BJ (cell line): ENCODE measurements around the gene DNTTIP2. TPM values are rescaled to one million over a fixed set of nuclear protein-coding genes. Genes with fewer than 3 reads are reported as not detected.
"Not testable (repeated sequence)": the region's sequence is repeated elsewhere in the genome, so short reads cannot be mapped to it uniquely, and the experiment has no call there.

Source experiments
- CTCF ChIA-PET: fragments of 350-600 bp; formaldehyde crosslinking; extraction: SDS; loops from one replicate; lab custom pipeline; 2021; ENCODE audit warnings: antibody characterized with exemption, inconsistent platforms; lab: Yijun Ruan, JAX
- POLR2A ChIA-PET: fragments of 300-600 bp; sonication (Branson Sonifier 250); formaldehyde crosslinking; extraction: SDS; loops from one replicate; lab custom pipeline; 2021; ENCODE audit warnings: antibody characterized with exemption; lab: Charles Lee
- DNase-seq: peaks from one replicate; pipeline ENCODE4 v3.0.0-alpha.2; 2011; ENCODE audit warnings: low read depth
- H3K27me3 ChIP-seq: 2 replicates; pipeline ENCODE4 v1.6.0; 2011; ENCODE audit warnings: low read length; ENCODE audit not compliant: control insufficient read depth, insufficient read depth
- H3K36me3 ChIP-seq: 2 replicates; pipeline ENCODE4 v1.5.1; 2011; ENCODE audit warnings: low read length; ENCODE audit not compliant: control insufficient read depth, insufficient read depth
- H3K4me3 ChIP-seq: 2 replicates; pipeline ENCODE4 v1.5.1; 2011; ENCODE audit warnings: low read depth, mild to moderate bottlenecking, control low read depth, low read length
- polyA plus RNA-seq: library from polyadenylated mRNA; depleted of rRNA; stranded (reverse); fragments of >200 nt; gene quantifications from 2 replicates; pipeline ENCODE4 v1.2.3, GENCODE V29; 2011
- TF ChIP-seq, protein P1 (sequence below): IDR thresholded peaks from 2 replicates; pipeline ENCODE4 v1.5.1; 2011; ENCODE audit warnings: low read depth, mild to moderate bottlenecking, control low read depth, inconsistent platforms, low read length, moderate library complexity; ENCODE audit not compliant: insufficient read depth

The DNTTIP2 gene
- polyA plus RNA-seq, 1 experiment = 10.4 TPM

DNA sequence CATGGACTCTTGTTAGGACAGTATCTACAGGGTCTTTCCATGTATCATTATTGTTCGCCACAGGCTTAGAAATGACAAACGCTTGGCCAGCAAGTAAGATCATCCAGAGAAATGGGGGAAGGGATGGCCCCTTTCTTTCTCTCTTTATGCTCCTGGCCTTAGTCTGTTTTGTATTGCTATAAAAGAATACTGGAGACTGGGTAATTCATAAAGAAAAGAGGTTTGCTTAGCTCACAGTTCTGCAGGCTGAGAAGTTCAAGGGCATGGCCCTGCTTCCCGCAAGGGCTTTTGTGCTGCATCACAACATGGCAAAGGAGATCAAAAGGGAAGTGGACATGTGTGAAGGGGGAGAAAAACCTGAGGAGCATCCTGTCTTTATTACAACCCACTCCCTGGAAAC, 41.0 kb downstream of the DNTTIP2 start:
- TF ChIP-seq, protein P1, sequence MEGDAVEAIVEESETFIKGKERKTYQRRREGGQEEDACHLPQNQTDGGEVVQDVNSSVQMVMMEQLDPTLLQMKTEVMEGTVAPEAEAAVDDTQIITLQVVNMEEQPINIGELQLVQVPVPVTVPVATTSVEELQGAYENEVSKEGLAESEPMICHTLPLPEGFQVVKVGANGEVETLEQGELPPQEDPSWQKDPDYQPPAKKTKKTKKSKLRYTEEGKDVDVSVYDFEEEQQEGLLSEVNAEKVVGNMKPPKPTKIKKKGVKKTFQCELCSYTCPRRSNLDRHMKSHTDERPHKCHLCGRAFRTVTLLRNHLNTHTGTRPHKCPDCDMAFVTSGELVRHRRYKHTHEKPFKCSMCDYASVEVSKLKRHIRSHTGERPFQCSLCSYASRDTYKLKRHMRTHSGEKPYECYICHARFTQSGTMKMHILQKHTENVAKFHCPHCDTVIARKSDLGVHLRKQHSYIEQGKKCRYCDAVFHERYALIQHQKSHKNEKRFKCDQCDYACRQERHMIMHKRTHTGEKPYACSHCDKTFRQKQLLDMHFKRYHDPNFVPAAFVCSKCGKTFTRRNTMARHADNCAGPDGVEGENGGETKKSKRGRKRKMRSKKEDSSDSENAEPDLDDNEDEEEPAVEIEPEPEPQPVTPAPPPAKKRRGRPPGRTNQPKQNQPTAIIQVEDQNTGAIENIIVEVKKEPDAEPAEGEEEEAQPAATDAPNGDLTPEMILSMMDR = no peak
- ChIA-PET CTCF (no interaction called here), POLR2A (no interaction called here)

DNA sequence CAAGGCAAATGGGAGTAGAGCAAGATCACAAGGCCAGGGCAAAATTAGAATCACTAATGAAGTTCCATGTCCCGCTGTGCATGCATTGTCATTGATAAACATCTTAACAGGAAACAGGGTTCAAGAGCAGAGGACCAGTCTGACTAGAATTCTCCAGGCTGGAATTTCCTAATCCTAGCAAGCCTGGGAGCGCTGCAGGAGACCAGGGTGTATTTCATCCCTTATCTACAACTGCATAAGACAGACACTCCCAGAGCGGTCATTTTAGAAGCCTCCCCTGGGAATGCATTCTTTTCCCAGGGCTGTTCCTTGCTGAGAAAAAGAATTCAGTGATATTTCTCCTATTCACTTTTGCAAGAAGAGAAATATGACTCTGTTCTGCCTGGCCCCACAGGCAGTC, 45.7 kb downstream of the DNTTIP2 start:
- POLR2A ChIA-PET, H3K4me3 ChIP-seq, DNase-seq, CTCF ChIA-PET, H3K27me3 ChIP-seq, H3K36me3 ChIP-seq: not testable (repeated sequence)

More for the DNA sequence above, 41.0 kb downstream of the DNTTIP2 start:
- Histone ChIP-seq H3K27me3 (no peaks in the 10 kb centered on the region), H3K36me3 (no peaks in the 10 kb centered on the region), H3K4me3 (no peak overlapping the region)
- no peak for DNase-seq

DNA sequence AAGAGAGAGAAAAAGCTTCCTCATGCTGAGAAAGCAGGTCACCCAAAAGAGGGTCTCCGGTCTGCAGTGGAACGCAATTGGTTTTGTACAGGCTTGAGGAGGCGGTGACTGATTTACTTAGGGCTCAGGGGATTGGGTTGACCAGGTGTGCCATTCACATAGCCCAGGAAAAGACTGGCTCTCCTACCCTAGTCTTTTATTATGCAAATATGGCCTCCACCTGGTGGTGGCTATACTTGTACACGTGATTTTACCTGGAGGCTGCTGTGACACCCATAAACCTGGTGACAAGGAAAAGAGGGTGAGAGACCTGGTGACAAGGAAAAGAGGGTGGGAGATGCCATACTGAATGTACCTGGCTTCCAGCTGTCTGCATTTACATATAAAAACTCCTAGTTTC, 49.9 kb downstream of the DNTTIP2 start:
- no peak for DNase-seq
- H3K36me3 ChIP-seq = no peaks in the 10 kb centered on the region
- CTCF ChIA-PET = interaction anchor here (0.6 to 5.7 kb wide), 4 partner anchors 15 to 790 kb away, joined by 3 to 37 read pairs (median 4); no protein-coding TSS in a partner anchor
- H3K4me3 ChIP-seq = no peak overlapping the region
- TF ChIP-seq, protein P1 = no peak
- POLR2A ChIA-PET = no interaction called here
- no peaks in the 10 kb centered on the region for H3K27me3 ChIP-seq

DNA sequence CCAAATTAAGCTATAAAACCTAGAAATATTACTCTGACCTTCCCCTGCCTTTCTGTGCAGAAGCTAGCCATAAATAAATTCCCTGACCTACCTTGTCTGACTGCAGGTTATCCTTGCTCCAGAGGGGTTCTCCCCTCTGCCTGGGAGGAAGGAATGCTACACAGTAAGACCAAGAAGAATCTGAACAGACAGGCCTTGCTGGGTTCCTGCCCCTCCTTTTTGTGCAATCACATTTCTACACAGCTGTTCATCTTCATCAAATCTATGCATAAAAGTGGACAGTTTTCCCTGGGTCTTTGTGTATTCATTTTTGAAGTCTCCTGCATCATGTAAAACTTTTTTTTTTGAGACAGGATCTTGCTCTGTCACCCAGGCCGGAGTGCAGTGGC, 50.6 kb downstream of the DNTTIP2 start:
- no peak for DNase-seq
- H3K27me3 ChIP-seq = no peaks in the 10 kb centered on the region
- ChIA-PET POLR2A (no interaction called here), CTCF (interaction anchor here (0.6 to 5.7 kb wide), 5 partner anchors 10 to 790 kb away, joined by 3 to 37 read pairs (median 4); no protein-coding TSS in a partner anchor)
- TF ChIP-seq, protein P1 = no peak
- no peak overlapping the region for H3K4me3 ChIP-seq
- H3K36me3 ChIP-seq = no peaks in the 10 kb centered on the region

DNA sequence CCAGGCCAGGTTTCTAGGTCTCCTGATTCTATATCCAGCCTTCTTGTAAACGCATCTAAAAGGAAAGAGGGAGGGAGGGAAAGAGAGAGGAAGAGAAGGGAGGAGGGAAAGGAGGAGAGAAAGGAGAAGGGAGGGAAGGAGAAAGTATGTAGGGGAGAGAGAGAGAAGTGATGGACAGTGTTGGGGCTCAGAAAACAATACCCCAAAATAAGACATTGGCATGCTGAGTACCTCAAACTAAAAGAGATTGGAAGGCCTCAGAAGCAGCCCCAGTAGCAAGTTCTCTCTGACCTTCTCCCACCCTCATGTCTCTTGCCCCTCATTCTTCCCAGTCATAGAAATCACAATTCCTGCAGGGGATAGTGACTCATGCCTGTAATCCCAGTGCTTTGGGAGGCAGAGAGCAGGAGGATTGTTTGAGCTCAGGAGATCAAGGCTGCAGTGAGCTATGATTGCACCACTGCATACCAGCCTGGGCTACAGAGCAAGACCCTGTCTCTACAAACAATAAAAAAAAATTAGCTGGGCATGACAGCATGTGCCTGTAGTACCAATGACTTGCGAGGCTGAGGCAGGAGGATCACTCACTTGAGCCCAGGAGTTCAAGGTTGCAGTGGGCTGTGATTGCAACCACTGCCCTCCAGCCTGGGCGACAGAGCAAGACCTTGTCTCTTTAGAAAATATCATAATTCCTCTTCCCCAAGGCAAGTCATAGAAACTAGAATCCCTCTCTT, 51.2 kb downstream of the DNTTIP2 start:
- no peak overlapping the region for H3K4me3 ChIP-seq
- TF ChIP-seq, protein P1 = no peak
- no peak for DNase-seq
- ChIA-PET POLR2A (no interaction called here), CTCF (interaction anchor here (1.1 to 5.7 kb wide), 3 partner anchors 10 to 197 kb away, joined by 4 to 37 read pairs (median 4); no protein-coding TSS in a partner anchor)
- no peaks in the 10 kb centered on the region for H3K27me3 ChIP-seq
- no peaks in the 10 kb centered on the region for H3K36me3 ChIP-seq
